H1 (cell line): Measurements from ENCODE around the gene SLFNL1.

ENCODE experiments used
- EP300 ChIP-seq, 2 experiments: IDR thresholded peaks; 1 replicate in 1 of 2; 2 replicates in 1 of 2; pipeline ENCODE4 v1.6.1; 2011 to 2012; ENCODE audit warnings: low read depth in 2 of 2, low read length in 2 of 2, mild to moderate bottlenecking in 2 of 2, borderline replicate concordance in 1 of 2, inconsistent platforms in 1 of 2, moderate library complexity in 1 of 2
- GABPA ChIP-seq: IDR thresholded peaks from 2 replicates; pipeline ENCODE4 v1.6.1; 2011; ENCODE audit warnings: mild to moderate bottlenecking, low read length, moderate library complexity, borderline replicate concordance; ENCODE audit not compliant: insufficient read depth
- NANOG ChIP-seq: IDR thresholded peaks from 2 replicates; pipeline ENCODE4 v1.6.1; 2011; ENCODE audit warnings: low read length, low read depth, mild to moderate bottlenecking, inconsistent platforms; ENCODE audit not compliant: insufficient read depth, poor library complexity, severe bottlenecking
- NRF1 ChIP-seq: IDR thresholded peaks from 2 replicates; pipeline ENCODE4 v1.6.1; 2011; ENCODE audit warnings: mild to moderate bottlenecking, low read depth, low read length, improper control_type of control experiment
- TF ChIP-seq, protein P1 (sequence below), 3 experiments: IDR thresholded peaks; 1 replicate in 2 of 3; 2 replicates in 1 of 3; pipeline versions ENCODE4 v1.5.1 to v1.6.1; 2011; ENCODE audit warnings: low read length in 3 of 3, mild to moderate bottlenecking in 3 of 3, inconsistent platforms in 2 of 3, low read depth in 1 of 3, moderate library complexity in 1 of 3; ENCODE audit not compliant: insufficient read depth in 1 of 3; ENCODE audit errors: control extremely low read depth in 1 of 3

DNA sequence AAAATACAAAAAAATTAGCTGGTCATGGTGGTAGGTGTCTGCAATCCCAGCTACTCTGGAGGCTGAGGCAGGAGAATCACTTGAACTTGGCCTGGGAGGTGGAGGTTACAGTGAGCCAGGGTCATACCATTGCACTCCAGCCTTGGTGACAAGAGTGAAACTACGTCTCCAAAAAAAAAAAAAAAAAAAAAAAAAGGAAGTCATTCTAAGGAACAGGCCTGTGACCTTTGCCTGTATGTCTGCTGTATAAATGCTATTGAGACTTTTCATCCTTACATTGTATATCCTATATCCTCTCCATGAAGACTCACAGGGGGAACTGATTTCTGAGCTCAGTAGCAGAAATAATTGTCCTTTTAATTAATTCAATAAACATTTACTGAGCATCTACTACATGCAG lies 49.6 kb downstream of the SLFNL1 start:
- no peak for TF ChIP-seq NANOG
- TF ChIP-seq, protein P1, sequence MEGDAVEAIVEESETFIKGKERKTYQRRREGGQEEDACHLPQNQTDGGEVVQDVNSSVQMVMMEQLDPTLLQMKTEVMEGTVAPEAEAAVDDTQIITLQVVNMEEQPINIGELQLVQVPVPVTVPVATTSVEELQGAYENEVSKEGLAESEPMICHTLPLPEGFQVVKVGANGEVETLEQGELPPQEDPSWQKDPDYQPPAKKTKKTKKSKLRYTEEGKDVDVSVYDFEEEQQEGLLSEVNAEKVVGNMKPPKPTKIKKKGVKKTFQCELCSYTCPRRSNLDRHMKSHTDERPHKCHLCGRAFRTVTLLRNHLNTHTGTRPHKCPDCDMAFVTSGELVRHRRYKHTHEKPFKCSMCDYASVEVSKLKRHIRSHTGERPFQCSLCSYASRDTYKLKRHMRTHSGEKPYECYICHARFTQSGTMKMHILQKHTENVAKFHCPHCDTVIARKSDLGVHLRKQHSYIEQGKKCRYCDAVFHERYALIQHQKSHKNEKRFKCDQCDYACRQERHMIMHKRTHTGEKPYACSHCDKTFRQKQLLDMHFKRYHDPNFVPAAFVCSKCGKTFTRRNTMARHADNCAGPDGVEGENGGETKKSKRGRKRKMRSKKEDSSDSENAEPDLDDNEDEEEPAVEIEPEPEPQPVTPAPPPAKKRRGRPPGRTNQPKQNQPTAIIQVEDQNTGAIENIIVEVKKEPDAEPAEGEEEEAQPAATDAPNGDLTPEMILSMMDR (IDR thresholded peaks at IDR 0.05; ENCODE audit: control extremely low read depth in 1 of 3, insufficient read depth in 1 of 3, low read depth in 1 of 3, low read length in 3 of 3): no peak
- no peak for TF ChIP-seq GABPA
- no peak for TF ChIP-seq EP300 (IDR thresholded peaks at IDR 0.05; ENCODE audit: borderline replicate concordance in 1 of 2, low read depth in 2 of 2, low read length in 2 of 2)
- TF ChIP-seq NRF1: no peak
